B cell (primary cell): ENCODE data around the gene NT5C3A.

Source experiments
- CTCF ChIP-seq: fragments of 200-600 bp; IDR thresholded peaks from one replicate; pipeline ENCODE4 v1.8.0; 2022; ENCODE audit warnings: antibody characterized with exemption, mild to moderate bottlenecking
- EZH2 ChIP-seq: IDR thresholded peaks from 2 replicates; pipeline ENCODE4 v1.6.1; 2012; ENCODE audit warnings: borderline replicate concordance, low read depth, mild to moderate bottlenecking, moderate library complexity, low read length; ENCODE audit not compliant: insufficient read depth, poor library complexity, severe bottlenecking

DNA sequence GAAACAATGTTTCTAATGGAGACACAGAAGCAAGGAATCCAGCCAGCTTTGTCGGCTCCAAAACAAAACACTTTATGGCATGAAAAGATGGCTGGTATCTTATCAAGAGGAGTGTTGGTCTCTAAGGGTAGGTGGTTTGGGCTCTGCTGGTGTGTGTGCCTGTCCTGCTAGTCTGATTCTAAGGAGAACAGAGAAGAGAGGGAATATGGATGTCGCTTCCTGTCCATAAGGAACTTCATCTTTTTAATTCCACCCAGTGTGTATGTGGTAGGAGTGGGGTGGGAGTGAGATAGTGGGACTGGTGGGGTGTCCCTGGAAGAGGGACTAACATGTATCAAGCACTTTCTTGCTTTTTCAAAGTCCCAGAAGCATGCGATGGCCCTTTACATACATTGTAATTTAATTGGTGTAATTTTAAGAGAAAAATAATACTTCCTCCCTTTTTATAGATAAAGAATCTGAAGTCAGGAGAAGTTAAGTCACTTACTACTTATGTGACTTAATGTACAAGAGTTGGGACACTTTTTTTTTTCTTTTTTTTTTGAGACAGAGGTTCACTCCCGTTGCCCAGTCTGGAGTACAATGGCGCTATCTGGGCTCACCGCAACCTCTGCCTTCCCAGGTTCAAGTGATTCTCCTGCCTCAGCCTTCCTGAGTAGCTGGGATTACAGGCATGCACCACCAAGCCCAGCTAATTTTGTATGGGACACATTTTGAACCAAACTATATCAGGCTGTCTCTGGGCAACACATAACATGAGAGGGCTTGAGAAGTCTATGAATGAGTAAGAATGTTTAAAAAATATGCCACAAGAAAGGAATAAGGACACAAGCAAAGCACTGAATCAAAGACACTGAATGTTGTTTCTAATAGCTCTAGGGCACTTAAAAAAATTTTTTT lies 18.8 kb downstream of the NT5C3A start:
- TF ChIP-seq CTCF = no peak
- no peak for TF ChIP-seq EZH2
